ENCODE data around the gene ABHD17A. TPM values are rescaled to one million over a fixed set of nuclear protein-coding genes. Genes with fewer than 3 reads are reported as not detected.

The ABHD17A gene
- total and polyA plus RNA-seq, 9 of the 15 experiments (the other 6 are each of a cell fraction or from before 2014, with no cell fraction given) = 0.04 to 135 (median 21.8) TPM; not detected in 1

GRCh38 chr19:1840541-1841115 lies 44.7 kb downstream of the ABHD17A start (continued):
- TF ChIP-seq ERF (CRISPR knock-in tag; IDR thresholded peaks at IDR 0.05) = no peak
- no peak for TF ChIP-seq ZBTB1 (CRISPR knock-in tag; IDR thresholded peaks at IDR 0.05; ENCODE audit: borderline replicate concordance, low read depth)
- TF ChIP-seq ZNF280A (IDR thresholded peaks at IDR 0.05; ENCODE audit: low read depth, partially characterized antibody) = no peak
- no peak for TF ChIP-seq RB1 (IDR thresholded peaks at IDR 0.05; ENCODE audit: low read depth)
- TF ChIP-seq NR3C1 (CRISPR knock-in tag; IDR thresholded peaks at IDR 0.05) = no peak
- TF ChIP-seq SMAD2 (IDR thresholded peaks at IDR 0.05; ENCODE audit: low read depth, low read length) = no peak
- TF ChIP-seq TSC22D4 (tag; IDR thresholded peaks at IDR 0.05) = no peak
- no peak for TF ChIP-seq HMG20A (CRISPR knock-in tag; conservative IDR thresholded peaks at IDR 0.05)
- TF ChIP-seq SMAD1 (IDR thresholded peaks at IDR 0.05; ENCODE audit: low read depth, low read length, partially characterized antibody) = no peak
- TF ChIP-seq POLR2G (IDR thresholded peaks at IDR 0.05; ENCODE audit: low read depth, low read length) = peak; percentile 22; the same call in 1 of the 2 replicates
- no peak for TF ChIP-seq STAT5B (CRISPR knock-in tag; IDR thresholded peaks at IDR 0.05)
- TF ChIP-seq ETV5 (CRISPR knock-in tag; IDR thresholded peaks at IDR 0.05; ENCODE audit: low read depth) = peak; percentile 82
- no peak for TF ChIP-seq PML (IDR thresholded peaks at IDR 0.05; ENCODE audit: low read length)
- TF ChIP-seq NCOA6 (IDR thresholded peaks at IDR 0.05) = no peak
- no peak for TF ChIP-seq KDM5B (IDR thresholded peaks at IDR 0.05; ENCODE audit: insufficient replicate concordance, low read depth, low read length)
- TF ChIP-seq CREM (IDR thresholded peaks at IDR 0.05; ENCODE audit: low read depth) = peak; percentile 9; the same call in 1 of the 2 replicates
- TF ChIP-seq FUS (optimal IDR thresholded peaks at IDR 0.05; ENCODE audit: low read depth, low read length) = no peak
- TF ChIP-seq SMAD4 (CRISPR knock-in tag; conservative IDR thresholded peaks at IDR 0.05) = 0 out of 2 replicates have a peak, but pooled peaks have one; percentile 2
- TF ChIP-seq CC2D1A (IDR thresholded peaks at IDR 0.05) = no peak
- TF ChIP-seq ZNF23 (CRISPR knock-in tag; IDR thresholded peaks at IDR 0.05) = no peak
- TF ChIP-seq EWSR1 (IDR thresholded peaks at IDR 0.05; ENCODE audit: borderline replicate concordance, low read depth, partially characterized antibody) = no peak
- TF ChIP-seq ZNF449 (CRISPR knock-in tag; IDR thresholded peaks at IDR 0.05) = no peak
- TF ChIP-seq ZFX (CRISPR knock-in tag; IDR thresholded peaks at IDR 0.05) = peak; percentile 2; the same call in 1 of the 2 replicates
- no peak for TF ChIP-seq U2AF1 (optimal IDR thresholded peaks at IDR 0.05; ENCODE audit: low read depth, low read length)
- TF ChIP-seq JUND (IDR thresholded peaks at IDR 0.05; ENCODE audit: borderline replicate concordance, low read depth, low read length) = no peak
- no peak for TF ChIP-seq JUND (tag; IDR thresholded peaks at IDR 0.05; ENCODE audit: borderline replicate concordance, low read depth, low read length)
- TF ChIP-seq SIX5 (IDR thresholded peaks at IDR 0.05; ENCODE audit: borderline replicate concordance in 1 of 2, insufficient read depth in 1 of 2, low read depth in 1 of 2, low read length in 2 of 2) = no peak
- no peak for TF ChIP-seq CBX5 (IDR thresholded peaks at IDR 0.05; ENCODE audit: borderline replicate concordance, low read depth)

Data from K562 (cell line).